Activated naive CD4-positive, alpha-beta T cell treated with anti-CD3 and anti-CD28 coated beads, Interleukin-2, amount 10 ng/mL, durations not matched to agents 7 days and 5 days (primary cell): Measurements from ENCODE around the gene EWSR1.

Experiments
- CTCF ChIA-PET: fragments of 350-600 bp; sonication (Branson Sonifier 250); formaldehyde crosslinking; loops from one replicate; lab custom pipeline; 2021; ENCODE audit warnings: antibody characterized with exemption; lab: Charles Lee
- DNase-seq: peaks from one replicate; pipeline ENCODE4 v3.0.0-alpha.2; 2020
- H3K27ac Mint-ChIP-seq: one replicate; pipeline ENCODE4 v1.8.0; 2021; ENCODE audit warnings: mild to moderate bottlenecking, moderate library complexity, mixed read lengths
- H3K27me3 Mint-ChIP-seq: one replicate; pipeline ENCODE4 v1.8.0; 2021; ENCODE audit warnings: mild to moderate bottlenecking, mixed read lengths
- H3K36me3 Mint-ChIP-seq: one replicate; pipeline ENCODE4 v1.8.0; 2021; ENCODE audit warnings: mixed read lengths
- H3K4me1 Mint-ChIP-seq: one replicate; pipeline ENCODE4 v1.8.0; 2021; ENCODE audit warnings: mixed read lengths
- H3K4me3 Mint-ChIP-seq: one replicate; pipeline ENCODE4 v1.8.0; 2021; ENCODE audit warnings: mild to moderate bottlenecking, moderate library complexity, mixed read lengths
- H3K9me3 Mint-ChIP-seq: one replicate; pipeline ENCODE4 v1.8.0; 2021; ENCODE audit warnings: mixed read lengths

The EWSR1 gene

GRCh38 chr22:29256606-29257325, 11.3 kb upstream of the EWSR1 start:
- Mint-ChIP-seq H3K27ac (no peak overlapping the region), H3K36me3 (no peaks in the 10 kb centered on the region), H3K9me3 (no peaks in the 10 kb centered on the region), H3K27me3 (peaks cover 12% of the 10 kb centered on the region), H3K4me1 (peaks cover 6% of the 10 kb centered on the region), H3K4me3 (no peak overlapping the region)
- CTCF ChIA-PET: interaction anchor here (0.9 to 1.4 kb wide), 2 partner anchors 10 to 11 kb away, joined by 4 to 5 read pairs; no protein-coding TSS in a partner anchor
- DNase-seq: no peak

GRCh38 chr22:29257751-29258181, 10.3 kb upstream of the EWSR1 start:
- H3K9me3 Mint-ChIP-seq: no peaks in the 10 kb centered on the region

GRCh38 chr22:29258407-29259252, 9.4 kb upstream of the EWSR1 start:
- Mint-ChIP-seq H3K27ac (no peak overlapping the region), H3K4me1 (peaks cover 6% of the 10 kb centered on the region), H3K4me3 (no peak overlapping the region), H3K9me3 (no peaks in the 10 kb centered on the region), H3K27me3 (peaks cover 7% of the 10 kb centered on the region), H3K36me3 (no peaks in the 10 kb centered on the region)
- DNase-seq: no peak
- CTCF ChIA-PET: no interaction called here

More at GRCh38 chr22:29257751-29258181, 10.3 kb upstream of the EWSR1 start:
- Mint-ChIP-seq H3K4me3 (no peak overlapping the region), H3K4me1 (peaks cover 6% of the 10 kb centered on the region), H3K27ac (no peak overlapping the region), H3K27me3 (peaks cover 12% of the 10 kb centered on the region), H3K36me3 (no peaks in the 10 kb centered on the region)
- CTCF ChIA-PET: no interaction called here
- DNase-seq: no peak

GRCh38 chr22:29259253-29259899, 8.7 kb upstream of the EWSR1 start:
- H3K27ac Mint-ChIP-seq: no peak overlapping the region
- CTCF ChIA-PET: no interaction called here

GRCh38 chr22:29260031-29260560, 8.0 kb upstream of the EWSR1 start:
- Mint-ChIP-seq H3K4me3 (no peak overlapping the region), H3K36me3 (no peaks in the 10 kb centered on the region), H3K4me1 (peaks cover 6% of the 10 kb centered on the region), H3K27ac (no peak overlapping the region), H3K27me3 (peaks cover 7% of the 10 kb centered on the region), H3K9me3 (no peaks in the 10 kb centered on the region)
- CTCF ChIA-PET: no interaction called here
- no peak for DNase-seq

More at GRCh38 chr22:29259253-29259899, 8.7 kb upstream of the EWSR1 start:
- no peaks in the 10 kb centered on the region for H3K9me3 Mint-ChIP-seq
- peaks cover 7% of the 10 kb centered on the region for H3K27me3 Mint-ChIP-seq
- no peaks in the 10 kb centered on the region for H3K36me3 Mint-ChIP-seq
- DNase-seq: no peak
- H3K4me1 Mint-ChIP-seq: peaks cover 6% of the 10 kb centered on the region
- no peak overlapping the region for H3K4me3 Mint-ChIP-seq

GRCh38 chr22:29260601-29261315, 7.3 kb upstream of the EWSR1 start:
- DNase-seq: no peak
- Mint-ChIP-seq H3K27me3 (peaks cover 3% of the 10 kb centered on the region), H3K9me3 (no peaks in the 10 kb centered on the region), H3K36me3 (no peaks in the 10 kb centered on the region), H3K4me1 (peaks cover 6% of the 10 kb centered on the region), H3K4me3 (no peak overlapping the region), H3K27ac (no peak overlapping the region)
- CTCF ChIA-PET: no interaction called here

GRCh38 chr22:29263791-29264276, 4.2 kb upstream of the EWSR1 start:
- Mint-ChIP-seq H3K36me3 (peaks cover 16% of the 10 kb centered on the region), H3K4me3 (no peak overlapping the region), H3K4me1 (peaks cover 13% of the 10 kb centered on the region), H3K27me3 (peaks cover 5% of the 10 kb centered on the region), H3K9me3 (no peaks in the 10 kb centered on the region), H3K27ac (no peak overlapping the region)
- no peak for DNase-seq
- CTCF ChIA-PET: no interaction called here

- Mint-ChIP-seq H3K36me3 (peaks cover 29% of the 10 kb centered on the region), H3K27me3 (peaks cover 5% of the 10 kb centered on the region), H3K4me1 (peaks cover 23% of the 10 kb centered on the region), H3K4me3 (no peak overlapping the region), H3K27ac (no peak overlapping the region), H3K9me3 (no peaks in the 10 kb centered on the region)
- DNase-seq: no peak
- CTCF ChIA-PET: no interaction called here
Measured at GRCh38 chr22:29265305-29265704, 2.8 kb upstream of the EWSR1 start.

- Mint-ChIP-seq H3K27me3 (peaks cover 5% of the 10 kb centered on the region), H3K27ac (no peak overlapping the region), H3K36me3 (peaks cover 35% of the 10 kb centered on the region), H3K9me3 (no peaks in the 10 kb centered on the region), H3K4me1 (peaks cover 29% of the 10 kb centered on the region), H3K4me3 (no peak overlapping the region)
- no peak for DNase-seq
- CTCF ChIA-PET: no interaction called here
Measured at GRCh38 chr22:29265929-29266328, 2.1 kb upstream of the EWSR1 start.

- H3K4me3 Mint-ChIP-seq: peak overlapping the region; percentile 84
- H3K9me3 Mint-ChIP-seq: no peaks in the 10 kb centered on the region
- H3K36me3 Mint-ChIP-seq: peaks cover 42% of the 10 kb centered on the region
- peaks cover 5% of the 10 kb centered on the region for H3K27me3 Mint-ChIP-seq
- peak overlapping the region; percentile 96 for H3K27ac Mint-ChIP-seq
- peaks cover 38% of the 10 kb centered on the region for H3K4me1 Mint-ChIP-seq
- DNase-seq: no peak
- CTCF ChIA-PET: interaction anchor here (1.4 kb wide), 1 partner anchor 10 kb away, joined by 5 read pairs; no protein-coding TSS in a partner anchor
Measured at GRCh38 chr22:29266564-29267461, 1.3 kb upstream of the EWSR1 start.

GRCh38 chr22:29267462-29267857, 608 bp upstream of the EWSR1 start:
- Mint-ChIP-seq H3K4me1 (peaks cover 44% of the 10 kb centered on the region), H3K27me3 (peaks cover 5% of the 10 kb centered on the region), H3K36me3 (peaks cover 47% of the 10 kb centered on the region), H3K9me3 (no peaks in the 10 kb centered on the region), H3K4me3 (peak overlapping the region; percentile 84), H3K27ac (peak overlapping the region; percentile 96)
- no peak for DNase-seq
- CTCF ChIA-PET: interaction anchor here (1.4 kb wide), 1 partner anchor 11 kb away, joined by 5 read pairs; no protein-coding TSS in a partner anchor

GRCh38 chr22:29268511-29269229, 602 bp downstream of the EWSR1 start:
- Mint-ChIP-seq H3K27me3 (peaks cover 5% of the 10 kb centered on the region), H3K4me3 (peak overlapping the region; percentile 84), H3K9me3 (no peaks in the 10 kb centered on the region), H3K4me1 (peaks cover 56% of the 10 kb centered on the region), H3K27ac (peak overlapping the region; percentile 96), H3K36me3 (peaks cover 55% of the 10 kb centered on the region)
- CTCF ChIA-PET: no interaction called here
- peak; percentile 62 for DNase-seq
